A549 (cell line): ENCODE data around the gene SLC25A26. TPM values are rescaled to one million over a fixed set of nuclear protein-coding genes. Genes with fewer than 3 reads are reported as not detected.

Experiments used
- ATAC-seq, 2 experiments: fragments of 200-7000 bp in 1 of 2; fragments of >200 bp in 1 of 2; cut with Nextera tagmentation in 1 of 2; cut with Tn5 transposase in 1 of 2; 3 replicates each; pipeline versions ENCODE4 v1.8.0 to v1.9.1; 2018 to 2020; ENCODE audit warnings: mild to moderate bottlenecking in 1 of 2, moderate library complexity in 1 of 2
- CTCF ChIA-PET: fragments of 300-600 bp; sonication (Branson Sonifier 250); formaldehyde crosslinking; extraction: SDS; loops from one replicate; lab custom pipeline; 2021; ENCODE audit warnings: antibody characterized with exemption, inconsistent platforms; lab: Yijun Ruan, JAX
- POLR2A ChIA-PET: fragments of 350-600 bp; formaldehyde crosslinking; extraction: SDS; loops from one replicate; lab custom pipeline; 2021; ENCODE audit warnings: antibody characterized with exemption, inconsistent platforms; lab: Yijun Ruan, JAX
- DNase-seq, 2 experiments: peaks; one replicate each; pipeline versions ENCODE4 v3.0.0 to v3.0.0-alpha.2; 2011 to 2016; ENCODE audit warnings: low read depth in 1 of 2, low spot score in 1 of 2
- FAIRE-seq: peaks from 2 replicates; lab custom pipeline; 2011; peaks lifted over from hg19 to GRCh38; lab: Jason Lieb, UNC
- H3K27ac ChIP-seq, 2 experiments: fragments of >200 bp; sonication (Bioruptor Twin); formaldehyde crosslinking; 3 replicates each; pipeline ENCODE4 v1.5.1; 2016 to 2017
- H3K4me1 ChIP-seq: fragments of >200 bp; sonication (Bioruptor Twin); formaldehyde crosslinking; 3 replicates; pipeline ENCODE4 v1.6.1; 2016
- H3K4me2 ChIP-seq: fragments of >200 bp; sonication (Bioruptor Twin); formaldehyde crosslinking; 3 replicates; pipeline ENCODE4 v1.6.1; 2016
- H3K4me3 ChIP-seq: fragments of >200 bp; sonication (Bioruptor Twin); formaldehyde crosslinking; 3 replicates; pipeline ENCODE4 v1.5.1; 2016
- H3K9me3 ChIP-seq: fragments of >200 bp; sonication (Bioruptor Twin); formaldehyde crosslinking; 3 replicates; pipeline ENCODE4 v1.6.1; 2016
- BHLHE40 ChIP-seq: IDR thresholded peaks from 2 replicates; pipeline ENCODE4 v1.6.1; 2012; ENCODE audit warnings: low read depth, low read length, inconsistent platforms
- CBX2 ChIP-seq: fragments of 200-600 bp; sonication (generic); IDR thresholded peaks from 2 replicates; pipeline ENCODE4 v1.6.1; 2016; ENCODE audit warnings: low read depth, mild to moderate bottlenecking, borderline replicate concordance
- CBX8 ChIP-seq: fragments of 200-600 bp; sonication (generic); IDR thresholded peaks from 2 replicates; pipeline ENCODE4 v1.6.1; 2016
- EHF ChIP-seq: fragments of 250-450 bp; sonication (Bioruptor Pico); IDR thresholded peaks from 2 replicates; pipeline ENCODE4 v1.5.0; 2020; ENCODE audit warnings: mild to moderate bottlenecking
- FOSB ChIP-seq: fragments of 250-450 bp; sonication (Bioruptor Pico); IDR thresholded peaks from 2 replicates; pipeline ENCODE4 v1.5.0; 2020; ENCODE audit warnings: mild to moderate bottlenecking, moderate library complexity
- FOXS1 ChIP-seq: fragments of 250-450 bp; sonication (Bioruptor Pico); IDR thresholded peaks from 2 replicates; pipeline ENCODE4 v1.5.0; 2020; ENCODE audit warnings: mild to moderate bottlenecking, moderate library complexity
- GATA3 ChIP-seq: IDR thresholded peaks from 2 replicates; pipeline ENCODE4 v1.6.1; 2012; ENCODE audit warnings: borderline replicate concordance
- HOXA7 ChIP-seq: fragments of 250-450 bp; sonication (Bioruptor Pico); IDR thresholded peaks from 2 replicates; pipeline ENCODE4 v1.5.0; 2020; ENCODE audit warnings: mild to moderate bottlenecking, moderate library complexity
- JUN ChIP-seq, 2 experiments: fragments of >200 bp; sonication (Bioruptor Twin); formaldehyde crosslinking; IDR thresholded peaks; 2 replicates in 1 of 2; 3 replicates in 1 of 2; pipeline ENCODE4 v1.6.1; 2016 to 2017
- JUNB ChIP-seq: fragments of >200 bp; sonication (Bioruptor Twin); formaldehyde crosslinking; IDR thresholded peaks from 2 replicates; pipeline ENCODE4 v1.6.1; 2016
- KDM5A ChIP-seq: fragments of 200-600 bp; sonication (generic); IDR thresholded peaks from 2 replicates; pipeline ENCODE4 v1.6.1; 2016; ENCODE audit warnings: antibody characterized with exemption, mild to moderate bottlenecking
- MAFK ChIP-seq: fragments of 450-650 bp; IDR thresholded peaks from 2 replicates; pipeline ENCODE4 v1.6.1; 2014; ENCODE audit not compliant: partially characterized antibody
- MAZ ChIP-seq: fragments of 150-350 bp; IDR thresholded peaks from 2 replicates; pipeline ENCODE4 v1.6.1; 2014; ENCODE audit warnings: antibody characterized with exemption, low read depth, low read length, borderline replicate concordance
- NPAS2 ChIP-seq: fragments of 250-450 bp; sonication (Bioruptor Pico); IDR thresholded peaks from 2 replicates; pipeline ENCODE4 v1.8.0; 2022; ENCODE audit warnings: mild to moderate bottlenecking, moderate library complexity, borderline replicate concordance
- PHF8 ChIP-seq: fragments of 200-600 bp; sonication (generic); IDR thresholded peaks from 2 replicates; pipeline ENCODE4 v1.6.1; 2016; ENCODE audit warnings: low read depth, mild to moderate bottlenecking, antibody characterized with exemption, moderate library complexity, borderline replicate concordance
- POLR2A ChIP-seq: IDR thresholded peaks from 2 replicates; pipeline ENCODE4 v1.6.1; 2012; ENCODE audit warnings: mild to moderate bottlenecking, low read length
- POLR2AphosphoS2 ChIP-seq: conservative IDR thresholded peaks from 2 replicates; pipeline ENCODE4 v1.6.1; 2012; ENCODE audit warnings: low read length, improper control_type of control experiment, inconsistent platforms
- RAD21 ChIP-seq, 2 experiments: fragments of >200 bp in 1 of 2; sonication (Bioruptor Twin) in 1 of 2; formaldehyde crosslinking in 1 of 2; IDR thresholded peaks in 1 of 2; conservative IDR thresholded peaks in 1 of 2; 2 replicates in 1 of 2; 3 replicates in 1 of 2; pipeline ENCODE4 v1.6.1; 2012 to 2018; ENCODE audit warnings: inconsistent platforms in 1 of 2
- RARB ChIP-seq: fragments of 250-450 bp; sonication (Bioruptor Pico); IDR thresholded peaks from 2 replicates; pipeline ENCODE4 v1.8.0; 2021; ENCODE audit warnings: mild to moderate bottlenecking, moderate library complexity
- RFX5 ChIP-seq: fragments of 450-650 bp; IDR thresholded peaks from 2 replicates; pipeline ENCODE4 v1.7.1; 2014; ENCODE audit warnings: antibody characterized with exemption, mild to moderate bottlenecking, moderate library complexity
- SREBF2 ChIP-seq: fragments of 450-650 bp; IDR thresholded peaks from 2 replicates; pipeline ENCODE4 v1.6.1; 2014; ENCODE audit warnings: mild to moderate bottlenecking, moderate library complexity
- TFCP2L1 ChIP-seq: fragments of 250-450 bp; sonication (Bioruptor Pico); IDR thresholded peaks from 2 replicates; pipeline ENCODE4 v1.5.0; 2021; ENCODE audit warnings: mild to moderate bottlenecking
- TP53 ChIP-seq: fragments of 250-450 bp; sonication (Bioruptor Pico); IDR thresholded peaks from 2 replicates; pipeline ENCODE4 v1.5.0; 2021; ENCODE audit warnings: mild to moderate bottlenecking, moderate library complexity
- ZC3H11A ChIP-seq: fragments of 450-650 bp; IDR thresholded peaks from 2 replicates; pipeline ENCODE4 v1.6.1; 2014; ENCODE audit warnings: antibody characterized with exemption, mild to moderate bottlenecking
- WGBS: methylation state at CpG from one replicate; pipeline ENCODE4 v1.1.6; 2017; ENCODE audit errors: missing lambda C conversion rate; 5-methylcytosine and 5-hydroxymethylcytosine counted together
- polyA plus RNA-seq, 4 experiments: library from polyadenylated mRNA; depleted of rRNA in 3 of 4; stranded (reverse); fragments of >200 nt; fragmentation: RNase III in 1 of 4; extraction: RNeasy Plus Mini Kit Qiagen cat#74134 plus additional on column Dnase treatment in 1 of 4; gene quantifications; 2 replicates in 3 of 4; 3 replicates in 1 of 4; pipeline ENCODE4 v1.2.3, GENCODE V29; 2011 to 2017
- TF ChIP-seq, protein P1 (sequence below): fragments of >200 bp; sonication (Bioruptor Twin); formaldehyde crosslinking; IDR thresholded peaks from 2 replicates; pipeline ENCODE4 v1.6.1; 2016
- TF ChIP-seq, protein P2 (sequence below): fragments of 250-450 bp; sonication (Bioruptor Pico); IDR thresholded peaks from 2 replicates; pipeline ENCODE4 v1.5.0; 2020; ENCODE audit warnings: low read depth, mild to moderate bottlenecking, moderate library complexity
- TF ChIP-seq, protein P3 (sequence below): IDR thresholded peaks from 2 replicates; pipeline ENCODE4 v1.6.1; 2012
- TF ChIP-seq, protein P4 (sequence below): fragments of >200 bp; sonication (Bioruptor Twin); formaldehyde crosslinking; IDR thresholded peaks from 3 replicates; pipeline ENCODE4 v1.6.1; 2016

The SLC25A26 gene
- polyA plus RNA-seq, 2 of the 4 experiments (the other 2 are of a cell fraction) = 13.0 to 30.5 TPM

DNA sequence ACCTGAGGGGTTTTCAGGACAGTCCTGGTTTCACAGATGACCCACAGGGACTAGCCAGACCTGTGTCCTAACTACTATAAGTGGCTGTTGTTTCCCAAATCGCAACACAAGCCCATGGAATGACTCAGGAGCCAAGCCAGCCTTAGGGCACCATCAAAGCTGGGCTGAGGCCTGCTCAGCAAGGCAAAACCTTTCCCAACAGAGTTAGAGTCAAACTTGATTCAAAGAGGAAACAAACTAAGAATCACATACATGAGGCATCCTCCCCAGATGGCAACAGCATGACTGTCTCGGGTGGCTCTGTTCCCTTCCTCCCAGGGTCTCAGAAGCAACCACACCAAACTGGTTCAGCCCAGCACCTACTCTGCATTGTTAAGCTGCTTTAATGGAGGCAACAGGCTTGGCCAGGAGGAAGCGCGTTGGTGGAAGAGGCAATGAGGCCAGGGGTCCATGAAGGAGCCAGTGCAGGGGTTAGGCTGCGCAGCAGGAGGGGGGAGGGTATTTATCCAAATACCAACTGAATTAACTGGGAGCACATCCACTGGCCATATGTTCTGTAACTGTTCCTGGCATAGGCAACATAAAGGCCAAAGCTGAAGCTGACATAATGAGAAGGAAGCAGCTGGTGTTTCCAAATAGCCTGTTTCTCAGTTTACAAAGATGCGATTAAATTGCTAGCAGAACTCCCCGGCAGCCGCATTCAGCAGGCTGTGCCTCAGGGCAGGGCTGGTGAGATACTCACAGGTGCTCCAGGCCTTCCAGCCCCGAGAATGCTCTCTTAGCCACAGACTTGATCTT, 177.6 kb downstream of the SLC25A26 start:
- ATAC-seq = no peak
- TF ChIP-seq ZC3H11A = no peak
- TF ChIP-seq EHF = no peak
- no peak for TF ChIP-seq MAFK
- no peak for TF ChIP-seq FOXS1 (CRISPR knock-in tag)
- TF ChIP-seq HOXA7 (CRISPR knock-in tag) = no peak
- no peak for TF ChIP-seq CBX8
- TF ChIP-seq BHLHE40 = no peak
- TF ChIP-seq POLR2AphosphoS2 = no peak
- TF ChIP-seq TFCP2L1 (CRISPR knock-in tag) = no peak
- TF ChIP-seq RAD21 (conservative IDR thresholded peaks at IDR 0.05 in 1 of 2, IDR thresholded peaks at IDR 0.05 in 1 of 2) = no peak
- no peak for TF ChIP-seq RFX5
- TF ChIP-seq, protein P1, sequence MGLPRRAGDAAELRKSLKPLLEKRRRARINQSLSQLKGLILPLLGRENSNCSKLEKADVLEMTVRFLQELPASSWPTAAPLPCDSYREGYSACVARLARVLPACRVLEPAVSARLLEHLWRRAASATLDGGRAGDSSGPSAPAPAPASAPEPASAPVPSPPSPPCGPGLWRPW = no peak
- no peak for TF ChIP-seq KDM5A
- no peaks in the 10 kb centered on the region for H3K4me1 ChIP-seq
- H3K4me2 ChIP-seq = no peak overlapping the region
- H3K4me3 ChIP-seq = no peak overlapping the region
- no peaks in the 10 kb centered on the region for H3K9me3 ChIP-seq
- 90% methylated on average over 9 of the region's 9 CpGs for WGBS
- CTCF ChIA-PET = interaction anchor here (0.7 to 2.4 kb wide), 3 partner anchors 10 to 424 kb away, joined by 3 to 24 read pairs (median 4); no protein-coding TSS in a partner anchor
- DNase-seq = no peak
- no peak for FAIRE-seq
- POLR2A ChIA-PET = no interaction called here
- no peak overlapping the region for H3K27ac ChIP-seq

DNA sequence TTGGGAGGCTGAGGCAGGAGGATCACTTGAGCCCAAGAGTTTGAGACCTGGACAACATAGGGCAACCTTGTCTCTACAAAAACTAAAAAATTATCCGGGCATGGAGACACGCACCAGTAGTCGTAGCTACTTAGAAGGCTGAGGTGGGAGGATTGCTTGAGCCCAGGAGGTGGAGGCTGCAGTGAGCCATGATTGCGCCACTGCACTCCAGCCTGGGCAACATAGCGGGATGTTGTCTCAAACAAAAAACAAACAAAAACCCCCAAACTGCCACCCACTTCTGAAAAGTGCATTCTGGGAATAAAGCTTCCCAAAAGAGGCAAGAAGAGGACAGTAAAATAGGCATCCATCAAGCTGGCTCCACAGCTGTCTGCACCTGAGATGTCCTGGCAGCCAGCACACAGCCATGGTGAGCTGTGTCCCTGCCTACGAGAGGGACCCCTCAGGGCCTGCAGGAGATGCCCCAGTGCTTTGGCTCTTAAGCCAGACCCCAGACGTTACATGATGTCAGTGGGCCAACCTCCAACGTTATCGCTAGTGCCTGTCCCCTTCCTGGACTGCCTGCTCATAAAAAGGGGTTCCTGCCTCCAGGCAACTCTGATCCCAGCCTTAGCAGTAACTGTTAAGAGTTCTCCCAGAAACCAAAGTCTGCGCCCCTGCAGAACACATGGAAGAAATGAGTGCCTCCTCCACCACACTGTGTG, 178.9 kb downstream of the SLC25A26 start:
- ATAC-seq (no peak), FAIRE-seq (no peak), DNase-seq (no peak)
- ChIA-PET CTCF (interaction anchor here (1.2 kb wide), 1 partner anchor 423 kb away, joined by 4 read pairs; no protein-coding TSS in a partner anchor), POLR2A (no interaction called here)
- no peaks in the 10 kb centered on the region for H3K9me3 ChIP-seq
- H3K27ac ChIP-seq = no peak overlapping the region
- 80% methylated on average over 7 of the region's 10 CpGs for WGBS
- no peaks in the 10 kb centered on the region for H3K4me1 ChIP-seq
- H3K4me2 ChIP-seq = no peak overlapping the region
- H3K4me3 ChIP-seq = no peak overlapping the region
- TF ChIP-seq SREBF2 (no peak), HOXA7 (CRISPR knock-in tag) (no peak), RAD21 (conservative IDR thresholded peaks at IDR 0.05 in 1 of 2, IDR thresholded peaks at IDR 0.05 in 1 of 2) (no peak), FOSB (CRISPR knock-in tag) (no peak), MAFK (no peak), CBX2 (no peak), NPAS2 (CRISPR knock-in tag) (no peak), POLR2A (no peak)
- TF ChIP-seq, protein P2, sequence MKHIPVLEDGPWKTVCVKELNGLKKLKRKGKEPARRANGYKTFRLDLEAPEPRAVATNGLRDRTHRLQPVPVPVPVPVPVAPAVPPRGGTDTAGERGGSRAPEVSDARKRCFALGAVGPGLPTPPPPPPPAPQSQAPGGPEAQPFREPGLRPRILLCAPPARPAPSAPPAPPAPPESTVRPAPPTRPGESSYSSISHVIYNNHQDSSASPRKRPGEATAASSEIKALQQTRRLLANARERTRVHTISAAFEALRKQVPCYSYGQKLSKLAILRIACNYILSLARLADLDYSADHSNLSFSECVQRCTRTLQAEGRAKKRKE = no peak
- TF ChIP-seq, protein P3, sequence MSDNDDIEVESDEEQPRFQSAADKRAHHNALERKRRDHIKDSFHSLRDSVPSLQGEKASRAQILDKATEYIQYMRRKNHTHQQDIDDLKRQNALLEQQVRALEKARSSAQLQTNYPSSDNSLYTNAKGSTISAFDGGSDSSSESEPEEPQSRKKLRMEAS = no peak

DNA sequence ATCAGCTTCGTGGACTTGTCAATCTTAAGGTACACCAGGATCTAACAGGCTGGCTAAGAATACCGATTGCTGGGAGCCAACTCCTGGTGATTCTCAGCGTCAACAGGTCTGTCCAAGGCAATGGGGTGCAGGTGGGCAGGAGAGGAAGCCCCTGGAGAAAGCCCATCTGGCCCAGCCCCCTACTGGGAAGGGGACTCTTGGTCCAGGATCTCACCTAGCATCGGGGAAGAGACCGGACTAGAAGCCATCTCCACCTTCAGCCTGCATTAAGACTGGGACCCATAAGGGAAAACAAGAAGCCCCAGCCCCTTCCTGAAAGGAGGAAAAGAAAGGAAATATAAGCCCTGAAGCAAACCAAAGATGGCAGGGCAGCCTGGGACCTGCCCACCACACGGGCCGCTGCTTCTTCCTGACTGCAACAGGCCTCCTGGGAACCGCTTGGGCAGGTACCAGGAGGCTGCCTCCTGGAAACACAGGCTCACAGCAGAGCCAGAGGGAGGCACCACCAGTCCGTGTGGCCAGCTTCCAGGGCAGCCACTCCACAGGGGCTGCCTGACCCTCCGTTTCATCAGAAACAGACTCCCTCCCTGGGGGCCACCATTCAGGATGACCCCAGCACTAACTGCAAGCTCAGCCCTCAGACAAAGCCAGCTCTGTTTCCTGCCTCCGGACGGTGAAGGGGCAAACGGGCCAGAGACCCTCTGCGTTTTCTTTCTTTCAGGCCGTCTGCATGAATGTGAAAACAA, 179.8 kb downstream of the SLC25A26 start:
- Histone ChIP-seq H3K27ac (no peak overlapping the region), H3K4me2 (no peak overlapping the region), H3K4me3 (no peak overlapping the region), H3K4me1 (no peaks in the 10 kb centered on the region), H3K9me3 (no peaks in the 10 kb centered on the region)
- TF ChIP-seq, protein P3 = no peak
- no peak for TF ChIP-seq GATA3
- TF ChIP-seq CBX8 = no peak
- TF ChIP-seq JUNB = no peak
- no peak for TF ChIP-seq RARB (CRISPR knock-in tag)
- TF ChIP-seq JUN (IDR thresholded peaks at IDR 0.05) = no peak
- no peak for TF ChIP-seq TP53 (CRISPR knock-in tag)
- no peak for TF ChIP-seq PHF8
- TF ChIP-seq MAZ = no peak
- no peak for TF ChIP-seq RFX5
- TF ChIP-seq, protein P4, sequence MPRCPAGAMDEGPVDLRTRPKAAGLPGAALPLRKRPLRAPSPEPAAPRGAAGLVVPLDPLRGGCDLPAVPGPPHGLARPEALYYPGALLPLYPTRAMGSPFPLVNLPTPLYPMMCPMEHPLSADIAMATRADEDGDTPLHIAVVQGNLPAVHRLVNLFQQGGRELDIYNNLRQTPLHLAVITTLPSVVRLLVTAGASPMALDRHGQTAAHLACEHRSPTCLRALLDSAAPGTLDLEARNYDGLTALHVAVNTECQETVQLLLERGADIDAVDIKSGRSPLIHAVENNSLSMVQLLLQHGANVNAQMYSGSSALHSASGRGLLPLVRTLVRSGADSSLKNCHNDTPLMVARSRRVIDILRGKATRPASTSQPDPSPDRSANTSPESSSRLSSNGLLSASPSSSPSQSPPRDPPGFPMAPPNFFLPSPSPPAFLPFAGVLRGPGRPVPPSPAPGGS = no peak
- TF ChIP-seq RAD21 (conservative IDR thresholded peaks at IDR 0.05 in 1 of 2, IDR thresholded peaks at IDR 0.05 in 1 of 2) = no peak
- ChIA-PET CTCF (no interaction called here), POLR2A (no interaction called here)
- ATAC-seq = no peak
- WGBS = 85% methylated on average over 14 of the region's 15 CpGs
- DNase-seq = no peak
- FAIRE-seq = no peak
